ENCODE measurements around the gene TAGLN2. TPM values are rescaled to one million over a fixed set of nuclear protein-coding genes. Genes with fewer than 3 reads are reported as not detected.

TAGLN2 gene
- total and polyA plus RNA-seq, 9 of the 15 experiments (the other 6 are each of a cell fraction or from before 2014, with no cell fraction given) = 192 to 683 (median 455) TPM

- TF ChIP-seq CREB1 (IDR thresholded peaks at IDR 0.05) = no peak
- no peak for TF ChIP-seq CREB1 (CRISPR knock-in tag; IDR thresholded peaks at IDR 0.05)
- TF ChIP-seq MEF2D (tag; conservative IDR thresholded peaks at IDR 0.05; ENCODE audit: low read depth) = no peak
- TF ChIP-seq BDP1 (IDR thresholded peaks at IDR 0.05; ENCODE audit: insufficient read depth, insufficient read length) = no peak
- no peak for TF ChIP-seq STAT5A (IDR thresholded peaks at IDR 0.05; ENCODE audit: borderline replicate concordance, low read length)
These were observed 4.1 kb upstream of the TAGLN2 start (continued) for GRCh38 chr1:159929155-159930051.

GRCh38 chr1:159928491-159929050 lies 3.3 kb upstream of the TAGLN2 start:
- POLR2A ChIA-PET = interaction anchor here (1.7 kb wide), 1 partner anchor 15 kb away, joined by 7 read pairs; no protein-coding TSS in a partner anchor
- no peak for FAIRE-seq
- 81% methylated on average over 14 of the region's 18 CpGs for whole genome bisulfite sequencing (ENCODE audit: insufficient coverage, low coverage, missing lambda C conversion rate)
- ATAC-seq = no peak
- no TSS peak for BruUV-seq (replicated peaks)
- DNase-seq (ENCODE audit: extremely low read depth in 1 of 4, low spot score in 3 of 4) = no peak
- H3K9me1 ChIP-seq (ENCODE audit: control insufficient read depth, insufficient read depth, low read length) = no peaks in the 10 kb centered on the region
- no peaks in the 10 kb centered on the region for H3K9me3 ChIP-seq (replicated peaks; ENCODE audit: control insufficient read depth, insufficient read depth, low read depth, low read length)
- no peak overlapping the region for H3K27ac ChIP-seq (ENCODE audit: extremely low read depth, low read depth, low read length)
- peaks cover 4 to 62% of the 10 kb centered on the region in 2 experiments; a peak in 3 of 5 replicates for H3K4me1 ChIP-seq (replicated peaks in 1 of 2; ENCODE audit: control insufficient read depth in 2 of 2, insufficient read depth in 2 of 2, low read length in 2 of 2)
- CTCF ChIA-PET (ENCODE audit: low intra/inter-chr PET ratio) = no interaction called here
- H3K27me3 ChIP-seq (ENCODE audit: control insufficient read depth in 2 of 2, insufficient read depth in 2 of 2, low read length in 2 of 2) = peaks cover 0 to 25% of the 10 kb centered on the region in 2 experiments; a peak in 2 of 5 replicates
- H2AFZ ChIP-seq (ENCODE audit: low read depth, low read length) = no peak overlapping the region
- H3K36me3 ChIP-seq (ENCODE audit: control insufficient read depth, insufficient read depth, low read length) = no peaks in the 10 kb centered on the region
- intact Hi-C loops (cut with micrococcal nuclease) = loop anchor here (10.0 kb wide), 2 partner anchors 94 to 336 kb away; partner anchors contain the start of gene DCAF8
- H3K79me2 ChIP-seq (ENCODE audit: control insufficient read depth, insufficient read depth, low read length) = peaks cover 20% of the 10 kb centered on the region
- no peak overlapping the region for H3K4me3 ChIP-seq
- H3K9ac ChIP-seq (ENCODE audit: insufficient read depth in 1 of 2, low read depth in 2 of 2, low read length in 2 of 2) = peak overlapping the region in 1 of 2 experiments; percentile 54; a peak in 1 of 4 replicates
- in situ Hi-C loops (cut with MboI) = no loop called here
- H3K4me2 ChIP-seq (ENCODE audit: insufficient read depth, low read length) = no peak overlapping the region
- peaks cover 3% of the 10 kb centered on the region; the same call in 1 of the 2 replicates for H4K20me1 ChIP-seq (replicated peaks; ENCODE audit: control insufficient read depth, insufficient read depth, low read length)
- TF ChIP-seq CHAMP1 (IDR thresholded peaks at IDR 0.05) (no peak), GABPB2 (CRISPR knock-in tag; conservative IDR thresholded peaks at IDR 0.05) (no peak), NCOR1 (IDR thresholded peaks at IDR 0.05) (no peak), XRCC3 (IDR thresholded peaks at IDR 0.05) (no peak), POLR2H (tag; IDR thresholded peaks at IDR 0.05; ENCODE audit: low read depth) (no peak), HNRNPLL (IDR thresholded peaks at IDR 0.05; ENCODE audit: low read depth, low read length, poor library complexity, severe bottlenecking) (no peak), NFE2L1 (tag; IDR thresholded peaks at IDR 0.05; ENCODE audit: borderline replicate concordance, low read depth) (no peak), ERF (CRISPR knock-in tag; IDR thresholded peaks at IDR 0.05) (no peak), EHMT2 (IDR thresholded peaks at IDR 0.05) (no peak), TSHZ1 (CRISPR knock-in tag; IDR thresholded peaks at IDR 0.05) (no peak)
